Tibial nerve (tissue), 4 donors: ENCODE results near the gene CUEDC1. TPM values are rescaled to one million over a fixed set of nuclear protein-coding genes. Genes with fewer than 3 reads are reported as not detected.

Experiments used
- DNase-seq, 2 donors: peaks; one replicate each; pipeline ENCODE4 v3.0.0-alpha.2; 2019; ENCODE audit warnings: low spot score in 2 of 2
- H3K27ac ChIP-seq, 4 donors: fragments of 200-600 bp; sonication (generic) in 3 of 4; one replicate each; pipeline ENCODE4 v1.5.1; 2017 to 2019; ENCODE audit warnings: mild to moderate bottlenecking in 1 of 4
- H3K27me3 ChIP-seq, 2 donors: fragments of 200-600 bp; sonication (generic) in 1 of 2; one replicate each; pipeline versions ENCODE4 v1.5.1 to v1.6.0; 2017 to 2019
- H3K36me3 ChIP-seq, 3 donors: fragments of 200-600 bp; sonication (generic); one replicate each; pipeline ENCODE4 v1.5.1; 2018 to 2019
- H3K4me1 ChIP-seq, 4 donors: fragments of 200-600 bp; sonication (generic) in 3 of 4; one replicate each; pipeline ENCODE4 v1.5.1; 2017 to 2019
- H3K4me3 ChIP-seq, 4 donors: fragments of 200-600 bp; sonication (generic) in 3 of 4; one replicate each; pipeline ENCODE4 v1.5.1; 2017 to 2019; ENCODE audit warnings: mild to moderate bottlenecking in 1 of 4, moderate library complexity in 1 of 4
- H3K9me3 ChIP-seq, 4 donors: fragments of 200-600 bp; sonication (generic) in 3 of 4; one replicate each; pipeline ENCODE4 v1.5.1; 2017 to 2019
- CTCF ChIP-seq, 5 experiments: fragments of 200-600 bp in 3 of 5; fragments of 450-650 bp in 2 of 5; sonication (generic) in 3 of 5; IDR thresholded peaks; one replicate each; pipeline ENCODE4 v1.5.1; 2016 to 2019; ENCODE audit warnings: antibody characterized with exemption in 5 of 5, mild to moderate bottlenecking in 3 of 5, moderate library complexity in 2 of 5
- EP300 ChIP-seq, 2 donors: sonication (generic); formaldehyde crosslinking; IDR thresholded peaks; one replicate each; pipeline ENCODE4 v1.6.1; 2017; ENCODE audit warnings: antibody characterized with exemption in 2 of 2, mild to moderate bottlenecking in 1 of 2
- POLR2A ChIP-seq, 2 donors: fragments of 450-650 bp; IDR thresholded peaks; one replicate each; pipeline ENCODE4 v1.6.1; 2017; ENCODE audit warnings: antibody characterized with exemption in 2 of 2, mild to moderate bottlenecking in 2 of 2, moderate library complexity in 2 of 2
- WGBS, 2 donors: methylation state at CpG; one replicate each; pipeline ENCODE4 v1.1.5; 2018; 5-methylcytosine and 5-hydroxymethylcytosine counted together
- total RNA-seq, 4 donors: library from RNA; depleted of rRNA; stranded (reverse); fragments of >200 nt; gene quantifications; one replicate each; pipeline ENCODE4 v1.1.0, GENCODE V29; 2016

CUEDC1 gene
- total RNA-seq, 4 donors from 2014 or later = 32.1 to 55.5 (median 38.8) TPM

- Histone ChIP-seq H3K4me3 (no peak overlapping the region), H3K9me3 (no peaks in the 10 kb centered on the region), H3K27me3 (no peaks in the 10 kb centered on the region), H3K4me1 (peaks cover 0 to 62% (median 45%) of the 10 kb centered on the region in 4 donors), H3K36me3 (peaks cover 0 to 68% (median 0%) of the 10 kb centered on the region in 3 donors), H3K27ac (no peak overlapping the region)
- no peak for DNase-seq
- 91 to 93% methylated on average over 9 of the region's 9 CpGs for WGBS, 2 donors
- TF ChIP-seq CTCF (IDR thresholded peaks at IDR 0.05) = no peak
- no peak for TF ChIP-seq POLR2A (IDR thresholded peaks at IDR 0.05)
- no peak for TF ChIP-seq EP300 (IDR thresholded peaks at IDR 0.05)
Observed at GRCh38 chr17:57869617-57870282, 85.5 kb downstream of the CUEDC1 start.

- Histone ChIP-seq H3K4me3 (no peak overlapping the region), H3K27ac (peak overlapping the region in 2 of 4 donors; percentile 75 to 79), H3K4me1 (peaks cover 0 to 55% (median 39%) of the 10 kb centered on the region in 4 donors), H3K27me3 (no peaks in the 10 kb centered on the region), H3K36me3 (peaks cover 0 to 68% (median 0%) of the 10 kb centered on the region in 3 donors), H3K9me3 (no peaks in the 10 kb centered on the region)
- WGBS, 2 donors = 84% methylated on average over 13 of the region's 13 CpGs
- no peak for TF ChIP-seq EP300 (IDR thresholded peaks at IDR 0.05)
- no peak for TF ChIP-seq POLR2A (IDR thresholded peaks at IDR 0.05)
- no peak for TF ChIP-seq CTCF (IDR thresholded peaks at IDR 0.05)
- DNase-seq = no peak
Observed at GRCh38 chr17:57868910-57869616, 86.1 kb downstream of the CUEDC1 start.

- peaks cover 0 to 50% (median 31%) of the 10 kb centered on the region in 4 donors for H3K4me1 ChIP-seq
- no peaks in the 10 kb centered on the region for H3K9me3 ChIP-seq
- no peaks in the 10 kb centered on the region for H3K27me3 ChIP-seq
- 29% methylated on average over 22 to 23 of the region's 23 CpGs for WGBS, 2 donors
- H3K27ac ChIP-seq = peak overlapping the region in 3 of 4 donors; percentile 57 to 79 (median 75)
- no peak overlapping the region for H3K4me3 ChIP-seq
- H3K36me3 ChIP-seq = peaks cover 0 to 68% (median 0%) of the 10 kb centered on the region in 3 donors
- DNase-seq = peak; percentile 68 to 69
- TF ChIP-seq EP300 (IDR thresholded peaks at IDR 0.05) (peak in 1 of 2 donors; percentile 60), POLR2A (IDR thresholded peaks at IDR 0.05) (no peak), CTCF (IDR thresholded peaks at IDR 0.05) (peak in 4 of 5 experiments; percentile 43 to 71 (median 58))
Observed at GRCh38 chr17:57868007-57868909, 87.0 kb downstream of the CUEDC1 start.

- no peak for TF ChIP-seq CTCF (IDR thresholded peaks at IDR 0.05)
- TF ChIP-seq POLR2A (IDR thresholded peaks at IDR 0.05) = no peak
- TF ChIP-seq EP300 (IDR thresholded peaks at IDR 0.05) = no peak
- Histone ChIP-seq H3K9me3 (no peaks in the 10 kb centered on the region), H3K27ac (peak overlapping the region in 1 of 4 donors; percentile 79), H3K4me3 (no peak overlapping the region), H3K27me3 (no peaks in the 10 kb centered on the region), H3K4me1 (peaks cover 0 to 50% (median 29%) of the 10 kb centered on the region in 4 donors), H3K36me3 (peaks cover 0 to 58% (median 0%) of the 10 kb centered on the region in 3 donors)
- 93 to 100% methylated on average over 1 to 10 of the region's 10 CpGs for WGBS, 2 donors
- no peak for DNase-seq
Observed at GRCh38 chr17:57867126-57867525, 88.1 kb downstream of the CUEDC1 start.
